ENCODE results near the gene PODXL. TPM values are rescaled to one million over a fixed set of nuclear protein-coding genes. Genes with fewer than 3 reads are reported as not detected.

PODXL gene
- total and polyA plus RNA-seq, 2 of the 8 experiments (the other 6 are each of a cell fraction or from before 2014, with no cell fraction given): 638 to 925 TPM

GRCh38 chr7:131466735-131467365 lies 89.6 kb downstream of the PODXL start:
- Histone ChIP-seq H4K91ac (replicated peaks; ENCODE audit: insufficient read length, low read length) (no peak overlapping the region), H2BK15ac (ENCODE audit: low read length) (no peak overlapping the region), H3K79me2 (ENCODE audit: control insufficient read depth in 1 of 2, insufficient read depth in 2 of 2, low read length in 2 of 2) (no peaks in the 10 kb centered on the region), H3K23me2 (ENCODE audit: low read depth, low read length) (no peaks in the 10 kb centered on the region), H3K56ac (replicated peaks; ENCODE audit: insufficient read length, low read depth, low read length) (no peak overlapping the region), H3K4ac (replicated peaks; ENCODE audit: insufficient read length, low read depth, low read length) (no peak overlapping the region), H3K36me3 (ENCODE audit: control insufficient read depth in 2 of 4, insufficient read depth in 4 of 4, low read length in 3 of 4) (peaks cover 0 to 40% (median 22%) of the 10 kb centered on the region in 4 experiments; a peak in 5 of 8 replicates), H2BK20ac (ENCODE audit: low read length) (no peak overlapping the region), H2BK5ac (ENCODE audit: low read depth, low read length) (no peak overlapping the region), H3K79me1 (ENCODE audit: low read depth, low read length) (no peaks in the 10 kb centered on the region), H3K27ac (ENCODE audit: low read depth, low read length) (no peak overlapping the region), H4K5ac (ENCODE audit: insufficient read length, low read depth, low read length) (no peak overlapping the region), H3K14ac (ENCODE audit: insufficient read length) (no peak overlapping the region), H3K4me1 (replicated peaks in 1 of 4; ENCODE audit: control insufficient read depth in 3 of 4, insufficient read depth in 4 of 4, low read length in 3 of 4) (peaks cover 0 to 4% (median 0%) of the 10 kb centered on the region in 4 experiments; a peak in 2 of 7 replicates), H4K20me1 (replicated peaks in 1 of 2; ENCODE audit: control insufficient read depth in 1 of 2, insufficient read depth in 2 of 2, low read length in 2 of 2) (no peaks in the 10 kb centered on the region), H3K4me2 (ENCODE audit: insufficient read depth in 1 of 2, low read depth in 2 of 2, low read length in 2 of 2) (no peak overlapping the region), H2AFZ (ENCODE audit: low read length) (no peak overlapping the region), H3K9me3 (ENCODE audit: insufficient read depth in 2 of 2, low read depth in 1 of 2, low read length in 1 of 2) (no peaks in the 10 kb centered on the region), H2BK12ac (ENCODE audit: low read depth, low read length) (no peak overlapping the region), H3K9ac (replicated peaks in 1 of 4; ENCODE audit: extremely low read depth in 1 of 4, low read depth in 3 of 4, low read length in 3 of 4) (no peak overlapping the region), H2BK120ac (replicated peaks; ENCODE audit: low read depth, low read length) (no peak overlapping the region), H3K27me3 (replicated peaks in 1 of 4; ENCODE audit: control insufficient read depth in 3 of 4, extremely low read depth in 1 of 4, insufficient read depth in 3 of 4, low read length in 3 of 4) (no peaks in the 10 kb centered on the region), H2AK5ac (ENCODE audit: low read depth, low read length) (no peak overlapping the region), H3K4me3 (ENCODE audit: extremely low read depth in 1 of 4, insufficient read depth in 2 of 4, low read depth in 3 of 4, low read length in 4 of 4) (no peak overlapping the region), H3K23ac (ENCODE audit: insufficient read length) (no peak overlapping the region), H3K18ac (ENCODE audit: extremely low read depth, low read length) (no peak overlapping the region), H4K8ac (ENCODE audit: extremely low read depth, insufficient read depth, low read length) (no peak overlapping the region)
- ChIA-PET POLR2A (ENCODE audit: partially characterized antibody) (no interaction called here), CTCF (ENCODE audit: partially characterized antibody) (interaction anchor here (0.5 to 0.9 kb wide), 2 partner anchors 21 to 47 kb away, joined by 3 read pairs; no protein-coding TSS in a partner anchor)
- no peak for FAIRE-seq
- 94% methylated on average over 12 of the region's 12 CpGs; no CpG with 5 or more reads in 1 of the 2 experiments for WGBS, 2 experiments (ENCODE audit: extremely low coverage in 1 of 2, insufficient coverage in 1 of 2, insufficient read length in 1 of 2, insufficient replicate concordance in 2 of 2, low coverage in 1 of 2, low lambda C conversion rate in 2 of 2, missing lambda C conversion rate in 1 of 2)
- DNase-seq (ENCODE audit: low read depth in 1 of 2, low spot score in 2 of 2): no peak
- TF ChIP-seq HDAC2 (IDR thresholded peaks at IDR 0.05; ENCODE audit: borderline replicate concordance in 1 of 2, low read depth in 2 of 2, low read length in 2 of 2) (no peak), SP1 (IDR thresholded peaks at IDR 0.05; ENCODE audit: low read depth, low read length) (no peak), CREB1 (IDR thresholded peaks at IDR 0.05) (no peak), ASH2L (IDR thresholded peaks at IDR 0.05; ENCODE audit: low read length) (no peak), MAX (IDR thresholded peaks at IDR 0.05) (no peak), CBX8 (IDR thresholded peaks at IDR 0.05; ENCODE audit: borderline replicate concordance, low read depth, low read length) (no peak), TAF7 (optimal IDR thresholded peaks at IDR 0.05; ENCODE audit: borderline replicate concordance, low read depth, low read length) (no peak), SUZ12 (IDR thresholded peaks at IDR 0.05; ENCODE audit: low read length) (no peak), POU5F1 (IDR thresholded peaks at IDR 0.05; ENCODE audit: low read depth, low read length) (no peak), RNF2 (IDR thresholded peaks at IDR 0.05; ENCODE audit: borderline replicate concordance, low read depth, low read length, missing control alignments, poor library complexity, severe bottlenecking) (no peak), MAFK (IDR thresholded peaks at IDR 0.05; ENCODE audit: low read depth, low read length) (no peak), RFX5 (IDR thresholded peaks at IDR 0.05; ENCODE audit: borderline replicate concordance, low read depth, low read length) (no peak), EZH2 (IDR thresholded peaks at IDR 0.05; ENCODE audit: low read depth, low read length, severe bottlenecking) (no peak)

Measured in H1 (cell line).